ENCODE results near the gene MRPS14.

MRPS14 gene

GRCh38 chr1:174988986-174989385 is 34.2 kb downstream of the MRPS14 start:
- no peak overlapping the region for H3K27ac ChIP-seq
- no peak overlapping the region for H3K9ac ChIP-seq (ENCODE audit: insufficient read length)
- TF ChIP-seq FOXP2 (optimal IDR thresholded peaks at IDR 0.05; ENCODE audit: control extremely low read depth, extremely low read length, insufficient read depth) (no peak), EZH2 (IDR thresholded peaks at IDR 0.05) (no peak), POLR2AphosphoS5 (IDR thresholded peaks at IDR 0.05; ENCODE audit: borderline replicate concordance, low read depth, low read length) (no peak)
- H3K4me3 ChIP-seq: no peak overlapping the region
- H3K36me3 ChIP-seq (ENCODE audit: insufficient read depth, low read length): no peaks in the 10 kb centered on the region
- DNase-seq (ENCODE audit: low read depth, low spot score): no peak
- H3K9me3 ChIP-seq (ENCODE audit: low read depth, low read length): no peaks in the 10 kb centered on the region

- H3K27ac ChIP-seq: no peak overlapping the region
- no peak overlapping the region for H3K9ac ChIP-seq (ENCODE audit: insufficient read length)
- TF ChIP-seq FOXP2 (optimal IDR thresholded peaks at IDR 0.05; ENCODE audit: control extremely low read depth, extremely low read length, insufficient read depth) (no peak), EZH2 (IDR thresholded peaks at IDR 0.05) (no peak), POLR2AphosphoS5 (IDR thresholded peaks at IDR 0.05; ENCODE audit: borderline replicate concordance, low read depth, low read length) (no peak)
- H3K9me3 ChIP-seq (ENCODE audit: low read depth, low read length): no peaks in the 10 kb centered on the region
- H3K36me3 ChIP-seq (ENCODE audit: insufficient read depth, low read length): no peaks in the 10 kb centered on the region
- H3K4me3 ChIP-seq: no peak overlapping the region
- no peak for DNase-seq (ENCODE audit: low read depth, low spot score)
These were observed 34.7 kb downstream of the MRPS14 start for GRCh38 chr1:174988539-174988938.

- no peak overlapping the region for H3K9ac ChIP-seq (ENCODE audit: insufficient read length)
- no peaks in the 10 kb centered on the region for H3K36me3 ChIP-seq (ENCODE audit: insufficient read depth, low read length)
These were observed 38.3 kb downstream of the MRPS14 start for GRCh38 chr1:174984952-174985351.

GRCh38 chr1:174982971-174983689 is 40.1 kb downstream of the MRPS14 start:
- H3K4me3 ChIP-seq: no peak overlapping the region
- no peaks in the 10 kb centered on the region for H3K9me3 ChIP-seq (ENCODE audit: low read depth, low read length)
- no peak overlapping the region for H3K27ac ChIP-seq
- H3K36me3 ChIP-seq (ENCODE audit: insufficient read depth, low read length): no peaks in the 10 kb centered on the region
- H3K9ac ChIP-seq (ENCODE audit: insufficient read length): no peak overlapping the region
- DNase-seq (ENCODE audit: low read depth, low spot score): no peak
- no peak for TF ChIP-seq FOXP2 (optimal IDR thresholded peaks at IDR 0.05; ENCODE audit: control extremely low read depth, extremely low read length, insufficient read depth)
- TF ChIP-seq EZH2 (IDR thresholded peaks at IDR 0.05): no peak
- TF ChIP-seq POLR2AphosphoS5 (IDR thresholded peaks at IDR 0.05; ENCODE audit: borderline replicate concordance, low read depth, low read length): no peak

More at GRCh38 chr1:174984952-174985351, 38.3 kb downstream of the MRPS14 start:
- DNase-seq (ENCODE audit: low read depth, low spot score): no peak
- Histone ChIP-seq H3K9me3 (ENCODE audit: low read depth, low read length) (no peaks in the 10 kb centered on the region), H3K27ac (no peak overlapping the region), H3K4me3 (no peak overlapping the region)
- no peak for TF ChIP-seq FOXP2 (optimal IDR thresholded peaks at IDR 0.05; ENCODE audit: control extremely low read depth, extremely low read length, insufficient read depth)
- no peak for TF ChIP-seq POLR2AphosphoS5 (IDR thresholded peaks at IDR 0.05; ENCODE audit: borderline replicate concordance, low read depth, low read length)
- no peak for TF ChIP-seq EZH2 (IDR thresholded peaks at IDR 0.05)

- Histone ChIP-seq H3K27ac (no peak overlapping the region), H3K9me3 (ENCODE audit: low read depth, low read length) (no peaks in the 10 kb centered on the region), H3K4me3 (no peak overlapping the region), H3K36me3 (ENCODE audit: insufficient read depth, low read length) (no peaks in the 10 kb centered on the region), H3K9ac (ENCODE audit: insufficient read length) (no peak overlapping the region)
- TF ChIP-seq POLR2AphosphoS5 (IDR thresholded peaks at IDR 0.05; ENCODE audit: borderline replicate concordance, low read depth, low read length) (no peak), FOXP2 (optimal IDR thresholded peaks at IDR 0.05; ENCODE audit: control extremely low read depth, extremely low read length, insufficient read depth) (no peak), EZH2 (IDR thresholded peaks at IDR 0.05) (no peak)
- no peak for DNase-seq (ENCODE audit: low read depth, low spot score)
These were observed 46.7 kb downstream of the MRPS14 start for GRCh38 chr1:174976436-174977108.

GRCh38 chr1:174975764-174976163 is 47.5 kb downstream of the MRPS14 start:
- no peak for DNase-seq (ENCODE audit: low read depth, low spot score)
- Histone ChIP-seq H3K36me3 (ENCODE audit: insufficient read depth, low read length) (no peaks in the 10 kb centered on the region), H3K4me3 (no peak overlapping the region), H3K9ac (ENCODE audit: insufficient read length) (no peak overlapping the region), H3K9me3 (ENCODE audit: low read depth, low read length) (no peaks in the 10 kb centered on the region), H3K27ac (no peak overlapping the region)
- TF ChIP-seq FOXP2 (optimal IDR thresholded peaks at IDR 0.05; ENCODE audit: control extremely low read depth, extremely low read length, insufficient read depth) (no peak), POLR2AphosphoS5 (IDR thresholded peaks at IDR 0.05; ENCODE audit: borderline replicate concordance, low read depth, low read length) (no peak), EZH2 (IDR thresholded peaks at IDR 0.05) (no peak)

- no peak for TF ChIP-seq EZH2 (IDR thresholded peaks at IDR 0.05)
- TF ChIP-seq POLR2AphosphoS5 (IDR thresholded peaks at IDR 0.05; ENCODE audit: borderline replicate concordance, low read depth, low read length): no peak
- no peak for TF ChIP-seq FOXP2 (optimal IDR thresholded peaks at IDR 0.05; ENCODE audit: control extremely low read depth, extremely low read length, insufficient read depth)
- Histone ChIP-seq H3K9me3 (ENCODE audit: low read depth, low read length) (no peaks in the 10 kb centered on the region), H3K9ac (ENCODE audit: insufficient read length) (no peak overlapping the region), H3K36me3 (ENCODE audit: insufficient read depth, low read length) (no peaks in the 10 kb centered on the region), H3K4me3 (no peak overlapping the region), H3K27ac (no peak overlapping the region)
- no peak for DNase-seq (ENCODE audit: low read depth, low spot score)
These were observed 48.5 kb downstream of the MRPS14 start for GRCh38 chr1:174974711-174975119.

GRCh38 chr1:174971902-174972301 is 51.3 kb downstream of the MRPS14 start:
- no peak overlapping the region for H3K27ac ChIP-seq
- no peak for DNase-seq (ENCODE audit: low read depth, low spot score)
- no peaks in the 10 kb centered on the region for H3K9me3 ChIP-seq (ENCODE audit: low read depth, low read length)
- no peak overlapping the region for H3K4me3 ChIP-seq
- H3K9ac ChIP-seq (ENCODE audit: insufficient read length): no peak overlapping the region
- no peak for TF ChIP-seq EZH2 (IDR thresholded peaks at IDR 0.05)
- TF ChIP-seq POLR2AphosphoS5 (IDR thresholded peaks at IDR 0.05; ENCODE audit: borderline replicate concordance, low read depth, low read length): no peak
- TF ChIP-seq FOXP2 (optimal IDR thresholded peaks at IDR 0.05; ENCODE audit: control extremely low read depth, extremely low read length, insufficient read depth): no peak
- no peaks in the 10 kb centered on the region for H3K36me3 ChIP-seq (ENCODE audit: insufficient read depth, low read length)

Measured in SK-N-MC (cell line).